HG02678 (cell line): ENCODE measurements around the gene PPIF.

ENCODE experiments used
- ATAC-seq: cut with Tn5 transposase; IDR thresholded peaks from one replicate; pipeline ENCODE4 v1.9.1; 2021; ENCODE audit warnings: mild to moderate bottlenecking, moderate library complexity; ENCODE audit not compliant: unreplicated experiment

Gene PPIF

DNA sequence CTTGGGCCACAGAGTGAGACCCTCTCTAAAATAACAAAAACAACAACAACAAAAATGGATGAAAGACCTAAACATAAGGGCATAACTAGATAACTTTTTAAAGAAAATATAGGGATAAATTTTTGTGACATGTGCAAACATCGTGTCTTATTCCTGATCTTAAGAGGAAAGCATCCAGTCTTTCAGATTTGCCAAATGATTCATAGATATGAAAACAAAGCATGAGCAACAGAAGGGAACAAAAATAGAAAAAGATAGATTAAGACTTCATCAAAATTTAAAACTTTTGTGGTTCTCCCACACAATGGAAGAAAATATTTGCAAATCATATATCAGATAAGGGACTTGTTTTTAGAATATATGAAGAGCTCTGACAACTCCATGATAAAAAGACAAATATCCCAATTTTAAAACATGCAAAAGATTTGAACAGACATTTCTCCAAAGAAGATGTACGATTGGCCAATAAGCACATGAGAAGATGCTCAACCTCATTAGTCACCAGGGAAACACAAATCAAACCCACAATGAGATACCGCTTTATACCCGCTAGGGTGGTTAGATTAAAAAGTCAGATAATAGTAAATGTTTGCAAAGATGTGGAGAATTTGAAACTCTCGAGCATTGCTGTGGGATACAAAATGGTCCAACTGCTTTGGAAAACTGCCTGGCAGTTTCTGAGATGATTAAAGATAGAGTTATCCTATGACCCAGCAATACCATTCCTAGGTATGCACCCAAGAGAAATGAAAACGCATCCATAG lies 20.3 kb downstream of the PPIF start:
- ATAC-seq = no peak

DNA sequence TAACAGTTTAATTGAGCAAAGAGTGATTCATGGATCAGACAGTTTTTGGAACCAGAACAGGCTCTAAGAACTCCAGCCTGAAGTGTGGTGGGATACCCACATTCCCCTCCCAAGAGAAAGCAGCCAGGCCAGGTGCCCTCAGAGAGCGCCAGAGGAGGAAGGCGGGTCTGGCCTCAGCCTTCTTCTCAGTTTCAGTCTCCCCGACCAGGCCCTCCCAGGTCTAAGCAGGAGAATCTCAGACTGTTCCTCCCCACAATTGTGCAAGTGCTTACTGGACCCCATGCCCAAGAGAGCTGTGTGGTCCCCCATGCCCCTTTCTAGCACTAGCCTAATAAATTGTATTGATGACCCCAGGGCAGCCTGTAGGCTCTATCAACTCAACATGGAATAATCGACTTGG lies 25.6 kb downstream of the PPIF start:
- ATAC-seq = no peak

GRCh38 chr10:79374312-79375191 lies 27.3 kb downstream of the PPIF start:
- ATAC-seq = no peak

GRCh38 chr10:79375321-79376077 lies 28.2 kb downstream of the PPIF start:
- no peak for ATAC-seq

- ATAC-seq = no peak
These were observed 28.9 kb downstream of the PPIF start for GRCh38 chr10:79376078-79376628.

GRCh38 chr10:79376751-79377556 lies 29.7 kb downstream of the PPIF start:
- no peak for ATAC-seq

DNA sequence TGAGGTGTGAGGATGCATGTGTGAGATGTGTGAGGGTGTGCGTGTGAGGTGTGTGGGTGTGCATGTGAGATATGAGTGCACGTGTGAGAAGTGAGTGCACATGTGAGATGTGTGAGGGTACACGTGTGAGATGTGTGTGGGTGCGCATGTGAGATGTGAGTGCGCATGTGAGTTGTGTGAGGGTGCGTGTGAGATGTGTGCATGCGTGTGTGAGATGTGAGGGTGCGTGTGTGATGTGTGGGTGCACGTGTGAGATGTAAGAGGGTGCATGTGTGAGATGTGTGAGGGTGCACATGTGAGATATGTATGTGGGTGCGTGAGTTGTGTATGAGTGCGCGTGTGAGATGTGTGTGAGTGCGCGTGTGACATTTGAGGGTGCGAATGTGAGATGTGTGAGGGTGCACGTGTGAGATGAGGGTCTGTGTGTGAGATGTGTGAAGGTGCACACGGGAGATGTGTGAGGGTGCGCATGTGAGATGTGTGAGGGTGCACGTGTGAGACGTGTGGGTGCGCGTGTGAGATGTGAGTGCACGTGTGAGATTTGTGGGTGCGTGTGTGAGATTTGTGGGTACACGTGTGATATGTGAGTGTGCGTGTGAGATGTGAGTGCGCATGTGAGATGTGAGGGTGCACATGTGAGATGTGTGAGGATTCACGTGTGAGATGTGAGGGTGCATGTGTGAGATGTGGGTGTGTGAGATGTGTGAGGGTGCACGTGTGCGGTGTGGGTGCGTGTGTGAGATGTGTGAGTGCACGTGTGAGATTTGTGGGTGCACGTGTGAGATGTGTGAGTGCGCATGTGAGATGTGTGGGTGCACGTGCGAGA lies 30.5 kb downstream of the PPIF start:
- ATAC-seq = no peak

GRCh38 chr10:79378383-79378646 lies 31.0 kb downstream of the PPIF start:
- ATAC-seq = no peak

- no peak for ATAC-seq
These were observed 31.6 kb downstream of the PPIF start for GRCh38 chr10:79378647-79379511.

DNA sequence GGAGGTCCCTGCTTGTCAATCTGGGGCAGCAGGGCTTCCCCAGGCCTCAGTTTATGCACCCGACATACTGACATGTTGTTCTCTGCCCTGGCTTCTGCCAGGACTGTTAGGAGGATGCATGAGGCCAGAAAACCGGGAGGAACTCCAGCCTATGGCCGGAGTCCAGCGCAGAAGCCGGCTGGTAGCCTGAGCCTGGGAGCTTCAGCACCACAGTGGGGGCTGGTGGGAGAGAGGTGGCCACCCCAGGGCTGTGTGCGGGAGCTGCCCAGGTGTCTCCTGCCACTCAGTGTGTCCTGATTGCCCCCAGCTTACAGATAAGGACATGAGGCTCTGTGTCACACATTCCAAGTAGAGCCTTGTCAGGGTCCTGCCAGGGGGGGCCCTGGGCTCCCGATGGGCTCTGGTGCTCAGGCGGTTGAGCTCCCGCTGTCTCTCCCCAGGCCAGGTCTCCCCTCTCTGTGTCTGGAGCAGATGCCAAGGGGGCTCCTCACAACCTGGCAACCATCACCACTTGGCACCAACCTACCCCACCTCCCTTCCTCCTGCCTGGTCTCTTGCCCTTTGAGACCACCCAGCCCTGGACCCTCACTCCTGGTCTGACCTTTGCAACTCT lies 32.3 kb downstream of the PPIF start:
- no peak for ATAC-seq

DNA sequence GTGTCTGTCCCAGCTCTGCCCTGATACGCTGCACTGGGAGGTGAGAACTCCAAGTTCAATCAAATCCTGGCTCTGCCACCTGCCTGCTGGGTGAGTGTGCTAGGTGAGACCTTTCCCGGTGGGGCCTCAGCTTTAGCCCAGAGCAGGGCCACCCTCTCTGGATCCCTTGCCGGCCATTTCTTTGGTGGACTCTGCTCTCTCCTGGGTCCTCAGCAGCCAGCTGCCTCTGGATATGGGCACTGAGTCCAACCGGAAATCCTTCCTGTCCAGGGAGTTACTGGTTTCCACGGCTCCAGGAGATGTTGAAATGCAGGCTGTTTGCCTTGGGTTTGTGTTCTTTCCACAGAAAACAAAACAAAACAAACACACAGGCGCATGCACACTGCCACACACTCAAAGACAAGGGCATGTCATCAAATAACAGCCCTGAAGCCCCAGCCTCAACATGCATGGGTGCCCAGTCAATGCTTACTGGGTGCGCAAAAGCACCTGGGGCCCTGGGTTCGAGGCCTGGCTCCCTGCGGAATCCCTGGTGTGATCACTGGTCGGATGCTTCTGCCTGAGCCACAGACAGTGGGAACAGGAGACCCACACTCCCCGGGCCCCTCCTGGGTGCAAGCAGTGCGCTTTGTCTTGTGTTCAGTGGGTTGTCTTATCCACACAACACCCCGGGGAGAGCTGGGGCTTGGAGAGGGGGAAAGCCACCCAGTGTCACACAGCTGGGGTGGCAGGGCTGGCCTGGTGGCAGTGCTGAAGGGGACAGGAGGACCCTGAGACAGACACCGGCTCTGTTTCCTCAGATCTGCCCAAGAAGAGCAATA lies 33.1 kb downstream of the PPIF start:
- ATAC-seq = no peak

DNA sequence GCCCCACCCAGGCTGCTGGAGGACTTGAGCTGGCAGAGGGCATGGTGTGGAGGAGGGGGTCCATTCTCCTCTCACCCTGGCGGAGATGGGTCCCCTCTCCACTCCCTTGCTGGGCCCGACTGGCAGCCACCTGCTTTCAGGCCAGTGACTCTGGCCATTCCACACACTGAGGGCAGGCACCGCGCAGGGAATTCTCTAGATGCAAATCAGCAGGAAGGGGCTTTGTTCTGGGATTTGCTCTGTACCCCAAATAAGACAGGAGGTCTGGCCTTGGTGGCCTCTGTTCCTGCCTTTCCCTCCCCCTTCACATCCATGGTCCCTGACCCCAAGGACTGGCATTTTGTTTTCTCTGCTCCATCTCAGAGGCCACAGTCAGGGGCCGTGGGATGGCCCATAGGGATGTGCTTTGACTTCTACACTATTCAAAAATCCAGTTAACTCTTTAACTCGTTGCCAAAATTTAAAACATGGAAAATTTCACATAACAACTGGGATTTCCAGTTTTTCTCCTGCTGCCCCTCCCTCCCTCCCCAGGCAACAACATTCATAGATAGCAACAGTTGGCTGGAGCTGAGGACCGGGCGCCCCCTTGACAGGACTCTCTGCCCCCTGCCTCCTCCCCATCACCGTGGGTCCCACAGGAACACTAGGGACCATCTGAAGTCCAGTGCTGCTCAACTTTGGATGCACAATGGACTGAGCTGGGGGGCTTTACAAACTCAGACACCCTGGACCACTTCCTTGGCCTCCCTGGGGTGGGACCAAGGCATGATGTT lies 33.9 kb downstream of the PPIF start:
- no peak for ATAC-seq

GRCh38 chr10:79381804-79382221 lies 34.5 kb downstream of the PPIF start:
- ATAC-seq = no peak

GRCh38 chr10:79382491-79382941 lies 35.2 kb downstream of the PPIF start:
- no peak for ATAC-seq

GRCh38 chr10:79383974-79384606 lies 36.8 kb downstream of the PPIF start:
- no peak for ATAC-seq

GRCh38 chr10:79384773-79385391 lies 37.6 kb downstream of the PPIF start:
- no peak for ATAC-seq
